Activated T-helper 1 cell treated with anti-CD3 and anti-CD28 coated beads, Interleukin-2, amount 50 U/mL, for 16 hours (primary cell): ENCODE data around the gene CLK3.
"Not testable (repeated sequence)": the region's sequence is repeated elsewhere in the genome, so short reads cannot be mapped to it uniquely, and the experiment has no call there.

ENCODE experiments used
- DNase-seq, 2 donors: peaks; one replicate each; pipeline ENCODE4 v3.0.0-alpha.2; 2020; ENCODE audit warnings: low read depth in 1 of 2, low spot score in 1 of 2

Gene CLK3

GRCh38 chr15:74620636-74621545 lies 5.3 kb downstream of the CLK3 start:
- DNase-seq, result peak; percentile 31 to 61

GRCh38 chr15:74621546-74621920 lies 5.9 kb downstream of the CLK3 start:
- DNase-seq, result no peak

GRCh38 chr15:74621936-74622335 lies 6.3 kb downstream of the CLK3 start:
- no peak for DNase-seq

GRCh38 chr15:74622758-74623157 lies 7.1 kb downstream of the CLK3 start:
- no peak for DNase-seq

GRCh38 chr15:74624020-74624602 lies 8.5 kb downstream of the CLK3 start:
- DNase-seq, result no peak

GRCh38 chr15:74625693-74626092 lies 10.1 kb downstream of the CLK3 start:
- no peak for DNase-seq

- DNase-seq, result no peak
Measured at GRCh38 chr15:74626336-74626735, 10.7 kb downstream of the CLK3 start.

GRCh38 chr15:74626752-74627692 lies 11.4 kb downstream of the CLK3 start:
- no peak for DNase-seq

- DNase-seq, result no peak
Measured at GRCh38 chr15:74627766-74628165, 12.1 kb downstream of the CLK3 start.

GRCh38 chr15:74628199-74628598 lies 12.6 kb downstream of the CLK3 start:
- DNase-seq, result no peak

GRCh38 chr15:74628949-74629348 lies 13.3 kb downstream of the CLK3 start:
- DNase-seq, result no peak

GRCh38 chr15:74629696-74630095 lies 14.1 kb downstream of the CLK3 start:
- not testable (repeated sequence) for DNase-seq

GRCh38 chr15:74630284-74631086 lies 14.8 kb downstream of the CLK3 start:
- DNase-seq, result no peak

GRCh38 chr15:74631087-74631385 lies 15.4 kb downstream of the CLK3 start:
- DNase-seq, result no peak

- no peak for DNase-seq
Measured at GRCh38 chr15:74631408-74631807, 15.8 kb downstream of the CLK3 start.

- no peak for DNase-seq
Measured at GRCh38 chr15:74631935-74632560, 16.4 kb downstream of the CLK3 start.

GRCh38 chr15:74632601-74633000 lies 17.0 kb downstream of the CLK3 start:
- no peak for DNase-seq

GRCh38 chr15:74633781-74634180 lies 18.1 kb downstream of the CLK3 start:
- no peak for DNase-seq

GRCh38 chr15:74635228-74635627 lies 19.6 kb downstream of the CLK3 start:
- peak; percentile 41 to 53 for DNase-seq

GRCh38 chr15:74636984-74637383 lies 21.3 kb downstream of the CLK3 start:
- DNase-seq, result no peak
